Left renal cortex interstitium (tissue), 4 donors: Measurements from ENCODE around the gene VWA3B. TPM values are rescaled to one million over a fixed set of nuclear protein-coding genes. Genes with fewer than 3 reads are reported as not detected.

Experiments
- polyA plus RNA-seq, 4 donors: library from polyadenylated mRNA; unstranded; fragments of 120-200 nt; gene quantifications; one replicate each; pipeline ENCODE4 v1.2.1, GENCODE V29; 2013; ENCODE audit not compliant: insufficient read length in 4 of 4

Gene VWA3B
- polyA plus RNA-seq, 4 donors, result 0.25 to 0.42 (median 0.36) TPM

Other genes starting within 250 kb of the VWA3B start
- 10 to 100 TPM; 39.2 to 49.8 (median 45.4) TPM for gene TMEM131, start 91.2 kb upstream of the VWA3B start, polyA plus RNA-seq